ENCODE data around the gene BIRC6.

- TF ChIP-seq, protein P1, sequence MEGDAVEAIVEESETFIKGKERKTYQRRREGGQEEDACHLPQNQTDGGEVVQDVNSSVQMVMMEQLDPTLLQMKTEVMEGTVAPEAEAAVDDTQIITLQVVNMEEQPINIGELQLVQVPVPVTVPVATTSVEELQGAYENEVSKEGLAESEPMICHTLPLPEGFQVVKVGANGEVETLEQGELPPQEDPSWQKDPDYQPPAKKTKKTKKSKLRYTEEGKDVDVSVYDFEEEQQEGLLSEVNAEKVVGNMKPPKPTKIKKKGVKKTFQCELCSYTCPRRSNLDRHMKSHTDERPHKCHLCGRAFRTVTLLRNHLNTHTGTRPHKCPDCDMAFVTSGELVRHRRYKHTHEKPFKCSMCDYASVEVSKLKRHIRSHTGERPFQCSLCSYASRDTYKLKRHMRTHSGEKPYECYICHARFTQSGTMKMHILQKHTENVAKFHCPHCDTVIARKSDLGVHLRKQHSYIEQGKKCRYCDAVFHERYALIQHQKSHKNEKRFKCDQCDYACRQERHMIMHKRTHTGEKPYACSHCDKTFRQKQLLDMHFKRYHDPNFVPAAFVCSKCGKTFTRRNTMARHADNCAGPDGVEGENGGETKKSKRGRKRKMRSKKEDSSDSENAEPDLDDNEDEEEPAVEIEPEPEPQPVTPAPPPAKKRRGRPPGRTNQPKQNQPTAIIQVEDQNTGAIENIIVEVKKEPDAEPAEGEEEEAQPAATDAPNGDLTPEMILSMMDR (IDR thresholded peaks at IDR 0.05; ENCODE audit: low read length): no peak
- TF ChIP-seq EZH2 (IDR thresholded peaks at IDR 0.05; ENCODE audit: borderline replicate concordance, low read length): no peak
These were observed 181.9 kb downstream of the BIRC6 start for GRCh38 chr2:32538735-32539134.

Measured in OCI-LY1 (cell line).